NAMALWA (cell line): ENCODE results near the gene NUDT14.

Experiments
- DNase-seq: peaks from one replicate; pipeline ENCODE4 v3.0.0-alpha.2; 2015; ENCODE audit warnings: low spot score

NUDT14 gene

DNA sequence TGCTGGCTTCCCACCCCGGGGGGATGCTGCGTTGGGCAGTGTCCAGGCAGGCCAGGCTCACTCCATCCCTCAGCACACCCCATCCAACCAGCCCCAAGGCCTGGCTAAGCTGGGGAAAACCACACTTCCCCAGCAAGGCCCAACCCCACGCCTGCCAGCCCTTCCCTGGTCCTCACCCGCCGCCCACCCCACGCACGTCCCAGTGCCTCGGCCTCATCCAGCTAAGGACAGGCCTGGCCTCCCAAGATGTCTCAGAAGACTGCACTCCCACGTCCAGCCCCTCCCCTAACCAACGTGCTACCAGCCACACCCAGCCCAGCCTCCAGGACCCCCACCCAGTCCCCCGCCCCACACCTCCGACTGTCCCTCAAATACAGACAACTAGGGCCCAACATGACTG, 22.3 kb downstream of the NUDT14 start:
- no peak for DNase-seq

DNA sequence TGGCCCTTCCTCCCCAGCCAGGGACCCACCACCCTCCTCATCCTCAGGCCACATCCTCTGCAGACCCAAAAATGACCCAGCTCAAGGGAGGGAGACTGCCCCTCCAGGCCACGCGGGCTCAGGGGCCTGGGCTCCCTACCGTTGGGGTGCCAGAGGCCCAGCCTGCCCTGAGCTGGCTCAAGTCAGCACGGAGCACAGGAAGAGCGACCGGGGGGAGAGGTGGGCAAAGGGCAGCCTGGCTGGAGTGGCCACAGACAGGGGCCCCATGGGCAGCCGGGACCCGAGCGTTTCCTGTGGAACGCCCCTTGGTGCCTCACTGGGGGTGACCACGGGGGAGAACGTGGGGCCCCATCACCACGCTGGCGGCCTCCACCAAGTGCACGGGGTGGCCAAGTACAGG, 23.2 kb downstream of the NUDT14 start:
- DNase-seq = no peak

DNA sequence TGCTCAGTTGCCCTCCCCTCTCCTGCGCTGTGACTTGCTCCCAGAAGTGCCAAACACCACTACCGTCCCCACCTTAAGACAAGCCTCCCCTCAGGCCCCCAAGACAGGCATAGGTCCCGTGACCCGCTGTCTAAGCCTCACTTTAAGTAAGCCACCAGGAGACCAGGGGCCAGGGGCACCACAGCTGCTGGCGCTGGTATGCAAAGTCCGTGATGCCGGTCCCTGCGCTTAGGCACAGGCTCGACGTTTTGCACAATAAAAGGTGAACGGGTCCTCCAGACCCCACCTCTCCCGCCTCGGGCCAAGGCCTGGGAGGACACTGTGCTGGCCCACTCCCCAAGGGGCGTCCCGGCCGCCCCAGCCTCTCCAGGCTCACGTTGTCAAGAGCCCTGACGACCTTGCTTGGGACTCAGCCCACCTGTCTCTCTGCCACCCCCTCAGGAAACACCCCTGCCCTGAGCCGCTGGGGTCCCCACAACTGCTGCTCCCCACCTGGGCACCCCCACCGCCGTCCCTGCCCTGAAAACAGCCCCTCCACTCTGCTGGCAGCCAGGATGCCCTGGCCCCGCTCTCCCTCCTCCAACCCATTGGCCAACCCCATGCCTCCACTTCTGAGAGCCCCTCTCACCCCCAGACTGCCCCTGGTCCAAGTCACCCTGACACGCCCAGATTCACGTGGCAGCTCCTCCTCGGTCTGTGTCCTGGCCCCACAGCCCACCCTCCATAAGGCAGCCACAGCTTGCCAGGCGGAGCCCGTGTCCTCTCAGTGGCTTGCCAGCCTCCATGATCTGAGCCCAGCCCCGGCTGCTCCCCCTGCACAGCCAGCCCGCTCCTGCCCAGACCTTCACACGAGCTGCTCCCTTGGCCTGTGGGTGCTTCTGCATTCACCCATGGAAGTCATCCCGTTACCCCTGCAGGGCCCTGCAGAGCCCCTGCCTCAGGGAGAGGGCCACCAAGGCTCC, 24.4 kb downstream of the NUDT14 start:
- no peak for DNase-seq

DNA sequence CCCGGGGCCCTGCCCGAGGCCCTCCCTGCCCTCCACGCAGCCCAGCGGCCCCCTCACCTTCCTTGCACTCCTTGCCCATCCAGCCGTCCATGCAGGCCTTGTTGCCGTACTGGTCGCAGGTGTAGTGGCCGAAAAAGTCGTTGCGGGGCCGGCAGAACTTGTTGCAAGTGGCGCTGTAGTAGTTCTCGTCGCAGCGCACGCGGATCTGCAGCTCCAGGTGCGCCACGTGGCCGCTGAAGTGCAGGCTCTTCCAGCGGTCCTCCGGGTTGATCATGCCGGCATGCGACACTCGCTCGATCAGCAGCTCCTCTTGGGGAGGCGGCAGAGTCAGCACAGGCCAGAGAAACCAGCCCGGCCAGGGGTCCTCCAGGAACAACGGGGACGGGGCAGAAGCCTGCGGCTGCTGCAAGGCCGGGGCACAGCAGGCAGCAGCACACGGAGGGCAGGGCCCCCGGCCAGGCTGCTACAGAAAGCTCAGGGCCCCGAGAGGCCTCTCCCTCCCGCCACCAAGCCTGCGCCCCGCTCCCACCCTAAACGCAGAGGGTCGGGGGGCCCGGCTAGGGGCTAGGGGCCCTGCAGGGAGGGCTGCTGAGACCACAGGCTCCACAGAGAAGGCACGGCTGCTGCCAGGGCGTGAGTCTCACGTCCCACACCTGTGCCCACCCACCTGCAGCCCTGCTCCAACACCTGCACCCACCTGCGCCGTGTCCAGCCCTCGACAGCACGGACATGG, 25.3 kb downstream of the NUDT14 start:
- no peak for DNase-seq

DNA sequence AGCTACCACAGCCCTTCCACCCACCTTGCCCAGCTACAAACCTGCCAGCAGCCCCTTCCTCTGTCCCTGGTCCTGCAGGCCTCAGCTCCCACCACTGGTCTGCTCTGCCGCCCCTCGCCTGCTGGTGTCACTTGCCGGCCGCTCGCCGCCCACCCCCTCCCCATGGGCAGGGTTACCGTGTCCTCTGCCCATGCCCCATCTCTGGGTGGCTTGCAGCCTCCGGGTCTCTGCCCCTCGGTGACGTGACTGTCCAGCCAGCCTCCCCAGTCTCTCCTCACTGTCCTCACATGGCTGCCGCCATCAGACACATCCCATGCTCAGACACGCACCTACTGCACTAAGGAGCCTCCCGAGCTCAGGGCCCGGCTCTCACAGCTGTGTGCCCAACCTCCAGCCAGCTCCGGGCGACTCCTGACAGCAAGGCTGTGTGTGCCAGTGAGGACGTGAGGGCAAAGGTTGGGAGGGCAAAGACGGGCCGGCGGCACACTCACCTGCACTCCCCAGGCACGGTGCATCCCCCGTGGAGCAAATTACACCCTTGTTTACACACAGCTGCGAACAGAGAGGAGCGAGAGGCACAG, 26.0 kb downstream of the NUDT14 start:
- no peak for DNase-seq

DNA sequence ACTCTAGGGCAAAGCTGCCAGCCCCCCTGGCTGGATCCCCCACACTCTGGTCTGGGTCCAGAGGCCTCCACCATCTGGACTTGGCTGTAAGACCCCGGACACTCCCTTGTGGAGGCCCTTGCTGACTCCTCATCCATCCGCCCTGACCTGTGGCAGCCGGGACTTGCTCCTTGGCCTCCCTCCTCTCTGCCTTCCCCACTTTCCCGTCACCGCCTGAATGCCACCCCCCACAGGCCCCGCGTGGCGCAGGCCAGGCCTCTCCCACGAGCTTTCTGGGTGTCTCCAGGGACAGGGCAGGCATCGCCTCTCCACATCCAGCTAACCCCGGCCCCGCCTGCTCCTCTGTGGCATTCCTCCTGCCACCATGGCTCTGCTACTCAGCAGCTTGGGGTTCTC, 26.6 kb downstream of the NUDT14 start:
- no peak for DNase-seq

DNA sequence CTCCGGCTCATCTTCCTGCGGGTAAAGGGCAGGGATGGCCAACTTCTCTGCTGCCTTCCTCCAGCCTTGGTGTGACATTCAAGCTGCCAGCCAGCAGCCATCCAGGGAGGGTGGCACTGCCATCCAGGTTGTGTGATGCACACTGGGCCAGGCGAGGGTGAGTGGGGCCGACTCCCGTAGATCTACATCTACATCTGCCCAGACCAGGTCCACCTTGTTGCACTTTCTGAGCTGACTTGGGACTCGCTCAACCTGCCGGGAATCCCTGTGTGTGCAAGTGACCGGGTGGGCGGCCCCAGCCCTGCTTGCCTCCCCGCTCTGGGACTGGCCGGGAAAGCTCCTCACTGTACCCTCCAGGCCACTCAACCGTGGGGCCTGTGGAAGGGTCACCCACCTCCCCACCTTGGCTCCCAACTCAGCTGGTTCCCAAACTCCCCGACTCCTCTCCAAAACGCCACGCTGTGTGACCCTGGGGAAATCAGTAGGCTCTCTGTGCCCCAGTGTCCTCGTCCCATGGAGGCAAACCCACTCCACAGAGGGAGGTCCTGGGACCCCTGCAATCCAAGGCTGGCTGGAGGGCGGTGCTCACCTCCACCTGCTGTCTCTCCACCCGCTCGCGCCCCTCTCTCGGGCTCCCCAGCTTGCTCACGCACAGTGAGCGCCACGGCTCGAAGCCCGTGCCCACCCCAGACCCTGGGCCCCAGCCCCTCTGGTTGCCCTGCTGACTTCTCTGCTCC, 27.2 kb downstream of the NUDT14 start:
- no peak for DNase-seq

DNA sequence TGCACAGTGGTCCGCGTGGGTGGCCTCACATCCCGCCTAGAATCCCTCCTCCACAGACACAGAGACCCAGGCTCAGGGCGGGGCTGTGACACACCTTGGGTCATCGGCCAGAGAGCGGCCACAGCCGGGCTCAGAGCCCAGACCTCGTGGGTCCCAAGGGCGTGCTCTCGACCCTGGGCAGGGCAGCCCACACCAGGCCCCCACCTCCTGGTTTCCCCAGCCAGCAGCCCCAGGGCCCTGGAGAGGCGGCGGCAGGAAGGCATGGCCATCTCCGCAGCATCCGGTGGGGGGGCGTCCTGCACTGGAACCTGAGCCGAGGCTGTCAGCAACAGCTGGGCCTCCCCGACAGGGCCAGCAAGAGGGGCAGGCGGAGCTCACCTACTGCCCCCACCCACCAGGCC, 27.8 kb downstream of the NUDT14 start:
- DNase-seq = no peak

DNA sequence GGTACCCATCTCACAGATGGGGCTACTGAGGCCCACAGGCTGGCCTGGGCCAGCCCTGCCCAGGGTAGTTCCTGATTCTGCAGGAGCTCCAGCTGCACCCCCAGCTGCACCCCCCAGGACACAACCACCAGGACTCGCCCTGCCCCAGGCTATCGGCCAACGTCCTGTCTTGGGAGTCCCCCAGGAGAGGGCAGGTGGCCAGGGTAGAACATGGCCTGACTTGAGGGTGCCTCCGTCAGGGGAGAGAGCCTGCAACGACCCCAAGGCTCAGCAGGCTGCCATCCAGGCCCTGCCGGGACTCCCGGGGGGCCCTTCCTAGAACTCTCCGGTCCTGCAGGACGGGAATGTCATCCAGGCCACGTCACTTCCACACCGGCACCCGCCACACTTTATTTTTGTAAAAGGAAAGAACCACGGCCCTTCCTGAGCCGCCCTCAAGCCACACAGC, 28.3 kb downstream of the NUDT14 start:
- DNase-seq = no peak

DNA sequence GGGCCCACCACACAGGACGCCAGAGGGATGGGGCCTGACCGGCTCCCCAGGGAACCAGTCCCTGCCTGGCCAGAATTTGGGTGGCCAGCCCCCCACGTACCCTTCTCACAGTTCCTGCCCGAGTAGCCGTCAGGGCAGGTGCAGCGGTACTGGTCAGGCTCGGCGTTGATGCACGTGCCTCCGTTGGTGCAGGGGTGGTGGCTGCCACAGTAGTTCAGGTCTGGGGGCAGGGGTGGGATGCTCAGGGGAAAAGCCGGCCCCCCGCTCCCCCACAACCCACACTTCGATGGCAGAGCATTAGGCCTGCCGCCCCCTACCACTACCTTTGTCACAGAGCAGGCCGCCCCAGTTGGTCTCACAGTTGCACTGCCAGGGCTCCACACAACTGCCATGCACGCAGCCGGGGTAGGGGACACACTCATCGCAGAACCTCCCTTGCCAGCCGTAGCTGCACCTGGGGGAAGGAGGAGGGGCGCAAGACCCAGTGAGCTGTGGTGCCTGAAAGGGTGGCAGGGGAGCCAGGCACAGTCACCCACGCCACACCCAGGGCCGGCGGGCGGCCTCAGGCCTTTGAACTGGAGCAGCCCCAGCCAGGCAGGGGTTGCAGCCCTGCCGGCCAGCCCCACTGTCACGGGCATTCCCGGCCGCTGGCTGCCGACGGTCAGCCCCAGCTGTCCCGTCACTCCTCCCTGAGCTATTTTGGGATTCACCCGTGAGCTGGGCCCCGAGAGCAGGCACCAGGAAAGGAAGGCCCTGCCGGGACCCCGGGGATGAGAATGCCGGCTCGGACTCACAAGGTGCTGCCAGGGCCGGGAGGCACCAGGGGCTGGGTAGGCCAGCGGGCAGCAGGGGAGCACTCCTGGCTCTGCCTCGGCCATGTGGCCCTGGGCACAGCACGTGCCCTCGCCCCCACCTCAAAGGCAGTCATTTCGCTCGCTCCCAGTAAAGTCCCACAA, 29.0 kb downstream of the NUDT14 start:
- DNase-seq = peak; percentile 33

DNA sequence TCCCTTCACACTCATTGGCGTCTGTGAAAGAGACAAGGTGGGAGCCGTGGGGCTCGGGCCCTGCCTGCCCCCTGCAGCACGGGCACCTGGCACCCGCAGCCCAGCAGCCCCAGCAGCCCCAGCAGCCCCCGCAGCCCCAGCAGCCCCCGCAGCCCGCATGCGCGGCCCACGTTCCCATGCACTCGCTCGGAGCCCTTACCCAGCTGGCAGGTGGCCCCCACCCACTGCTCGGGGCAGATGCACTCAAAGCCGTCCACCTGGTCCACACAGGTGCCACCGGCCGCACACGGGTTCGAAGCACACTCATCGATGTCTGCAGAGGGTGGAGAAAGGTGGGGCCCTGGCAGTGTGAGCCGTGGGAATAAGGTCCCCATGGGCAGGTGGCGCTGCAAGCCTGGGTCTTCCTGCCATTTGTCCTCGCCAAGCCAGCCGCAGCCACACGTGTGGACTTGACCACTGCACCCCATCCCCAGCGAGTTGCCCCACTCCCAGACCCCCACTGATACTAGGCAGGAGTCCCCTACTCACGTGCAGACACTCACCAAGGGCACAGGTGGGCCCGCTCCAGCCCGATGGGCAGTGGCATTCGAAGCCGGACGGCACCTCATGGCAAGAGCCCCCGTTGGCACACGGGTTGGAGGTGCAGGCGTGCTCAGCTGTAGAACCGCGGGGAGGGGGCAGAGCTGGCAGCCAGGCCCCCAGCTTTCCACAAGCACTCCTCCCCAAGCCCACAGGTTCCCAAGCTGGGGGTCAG, 29.9 kb downstream of the NUDT14 start:
- DNase-seq = no peak

DNA sequence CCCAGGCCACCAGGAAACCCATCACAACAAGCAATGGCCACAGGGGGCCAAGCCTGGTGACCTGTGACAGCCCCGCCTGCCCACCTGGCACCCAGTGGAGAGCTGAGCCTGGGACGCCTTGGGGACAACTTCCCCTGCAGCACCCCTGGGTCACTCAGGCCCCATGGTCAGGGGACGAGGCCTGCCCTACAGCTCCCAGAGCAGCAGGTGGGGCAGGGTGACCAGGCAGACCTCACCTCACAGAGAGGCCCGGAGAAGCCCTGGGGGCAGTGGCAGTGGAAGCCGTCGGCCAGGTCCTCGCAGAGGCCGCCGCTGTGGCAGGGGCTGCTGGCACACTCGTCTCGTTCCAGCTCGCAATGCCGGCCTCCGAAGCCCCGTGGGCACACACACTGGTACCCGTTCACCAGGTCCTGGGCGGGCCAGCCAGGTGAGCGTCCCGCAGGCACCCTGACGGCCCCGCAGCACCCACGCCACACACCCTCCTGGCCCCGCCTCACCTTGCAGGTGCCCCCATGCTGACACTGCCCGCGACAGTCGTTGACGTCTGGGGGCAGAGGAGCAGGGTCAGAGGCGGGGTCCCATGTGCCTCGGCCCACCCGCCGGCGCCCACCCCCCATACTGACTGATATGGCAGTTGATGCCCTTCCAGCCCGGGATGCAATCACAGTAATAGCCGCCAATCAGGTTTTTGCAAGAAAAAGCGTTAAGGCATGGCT, 30.6 kb downstream of the NUDT14 start:
- no peak for DNase-seq

DNA sequence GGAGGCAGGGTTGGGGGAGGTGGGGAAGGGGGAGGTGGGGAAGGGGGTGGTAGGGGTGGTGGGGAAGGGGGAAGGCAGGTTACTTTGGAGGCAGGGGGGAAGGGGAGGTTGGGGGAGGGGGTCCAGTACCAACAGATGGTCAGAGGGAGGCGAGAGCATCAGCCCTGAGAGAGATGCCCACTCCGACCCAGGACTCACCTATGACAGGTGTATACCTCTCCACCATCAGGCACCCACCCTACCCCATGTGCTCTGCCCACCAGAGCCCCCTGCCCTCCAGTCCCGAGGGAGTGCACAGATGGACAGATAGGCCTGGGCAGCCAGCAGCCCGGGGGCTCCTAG, 31.1 kb downstream of the NUDT14 start:
- no peak for DNase-seq

DNA sequence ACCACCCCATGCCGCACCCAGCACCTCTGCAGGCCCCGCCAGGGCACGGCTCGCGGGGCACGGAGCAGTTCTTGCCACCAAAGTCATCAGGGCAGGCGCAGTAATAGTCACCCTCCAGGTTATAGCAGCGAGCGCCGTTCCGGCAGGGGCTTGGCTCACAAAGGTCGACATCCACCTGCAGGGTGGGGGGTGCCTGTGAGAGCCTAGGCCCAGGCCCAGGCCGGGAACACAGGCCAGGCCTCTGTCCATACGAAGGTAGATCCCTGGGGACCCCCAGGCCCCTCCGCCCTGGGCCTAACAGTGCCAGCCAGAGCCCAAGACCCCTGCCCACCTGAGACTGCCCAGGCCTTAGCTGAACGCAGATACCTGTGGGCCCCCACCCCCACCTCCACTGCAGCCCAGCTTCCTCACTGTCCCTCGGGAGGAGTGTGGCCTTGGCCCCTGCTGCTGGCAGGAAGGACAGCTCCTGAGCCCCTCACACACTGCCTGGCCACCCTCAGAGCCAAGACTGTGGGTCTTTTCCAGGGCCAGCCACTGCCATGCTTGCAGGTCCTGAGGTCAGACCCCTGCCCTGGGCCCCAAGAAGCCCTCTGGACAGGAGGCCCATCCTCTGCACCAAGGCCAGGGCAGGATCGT, 31.8 kb downstream of the NUDT14 start:
- DNase-seq = no peak

DNA sequence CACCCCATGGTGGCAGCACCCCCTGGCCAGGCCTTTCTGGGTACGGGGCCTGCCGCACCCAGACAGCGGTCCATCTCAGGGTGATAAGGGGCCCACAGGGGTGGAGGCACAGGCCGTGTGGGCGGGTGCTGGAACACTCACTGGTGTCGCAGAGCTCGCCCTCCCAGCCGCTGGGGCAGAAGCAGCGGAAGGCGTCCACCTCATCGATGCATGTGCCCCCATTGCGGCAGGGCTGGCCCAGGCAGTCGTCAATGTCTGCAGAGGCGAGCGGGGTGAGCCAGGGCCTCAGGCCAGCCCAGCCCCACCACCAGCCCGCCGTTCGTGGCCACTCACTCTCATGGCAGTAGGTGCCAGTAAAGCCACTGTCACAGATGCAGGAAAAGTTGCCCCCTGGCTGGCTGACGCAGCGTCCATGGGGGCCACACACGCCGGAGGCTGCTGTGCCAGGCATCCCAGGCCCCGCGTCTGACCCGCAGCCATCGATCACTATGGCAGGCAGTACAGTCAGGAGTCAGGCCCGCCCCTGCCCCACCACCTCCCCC, 32.4 kb downstream of the NUDT14 start:
- DNase-seq = no peak

DNA sequence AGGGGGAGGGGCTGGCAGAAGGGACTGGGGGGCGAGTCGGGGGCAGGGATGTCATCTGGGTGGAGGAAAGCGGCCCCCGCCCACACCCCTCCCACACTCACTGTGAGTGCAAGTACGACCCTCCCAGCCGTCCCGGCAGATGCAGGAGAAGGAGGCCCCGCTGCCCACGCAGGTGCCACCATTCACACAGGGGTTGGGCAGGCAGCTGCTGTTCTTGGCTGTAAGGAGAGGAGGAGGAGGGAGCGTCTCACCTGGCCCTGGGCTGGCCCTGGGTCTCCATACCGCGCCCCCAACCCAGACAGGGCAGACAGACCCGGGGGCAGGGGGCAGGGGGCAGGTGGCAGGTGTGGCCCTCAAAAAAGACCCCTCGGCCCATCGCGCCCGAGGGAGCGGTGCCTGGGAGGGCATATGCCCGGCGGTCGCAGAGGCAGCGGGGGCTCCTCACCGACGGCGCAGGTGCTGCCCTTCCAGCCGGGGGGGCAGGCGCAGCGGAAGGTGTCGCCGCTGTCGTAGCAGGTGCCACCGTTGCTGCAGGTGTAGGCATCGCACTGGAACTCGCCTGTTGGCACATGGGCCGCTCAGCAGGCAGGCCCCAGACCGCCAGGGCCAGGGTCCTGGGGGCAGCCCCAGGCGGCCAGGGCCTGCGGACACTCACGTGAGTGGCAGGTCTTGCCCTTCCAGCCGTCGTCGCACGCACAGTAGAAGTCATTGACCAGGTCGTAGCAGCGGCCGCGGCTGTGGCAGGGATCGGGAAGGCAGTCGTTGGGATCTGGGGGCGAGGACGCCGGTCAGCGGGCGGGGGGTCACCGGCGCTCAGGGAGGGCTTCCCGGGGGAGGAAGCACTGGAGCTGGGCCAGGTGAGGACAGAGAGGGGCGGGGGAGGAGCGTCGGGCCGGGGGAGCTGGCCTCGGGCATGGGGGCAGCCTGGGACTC, 33.2 kb downstream of the NUDT14 start:
- DNase-seq = no peak

DNA sequence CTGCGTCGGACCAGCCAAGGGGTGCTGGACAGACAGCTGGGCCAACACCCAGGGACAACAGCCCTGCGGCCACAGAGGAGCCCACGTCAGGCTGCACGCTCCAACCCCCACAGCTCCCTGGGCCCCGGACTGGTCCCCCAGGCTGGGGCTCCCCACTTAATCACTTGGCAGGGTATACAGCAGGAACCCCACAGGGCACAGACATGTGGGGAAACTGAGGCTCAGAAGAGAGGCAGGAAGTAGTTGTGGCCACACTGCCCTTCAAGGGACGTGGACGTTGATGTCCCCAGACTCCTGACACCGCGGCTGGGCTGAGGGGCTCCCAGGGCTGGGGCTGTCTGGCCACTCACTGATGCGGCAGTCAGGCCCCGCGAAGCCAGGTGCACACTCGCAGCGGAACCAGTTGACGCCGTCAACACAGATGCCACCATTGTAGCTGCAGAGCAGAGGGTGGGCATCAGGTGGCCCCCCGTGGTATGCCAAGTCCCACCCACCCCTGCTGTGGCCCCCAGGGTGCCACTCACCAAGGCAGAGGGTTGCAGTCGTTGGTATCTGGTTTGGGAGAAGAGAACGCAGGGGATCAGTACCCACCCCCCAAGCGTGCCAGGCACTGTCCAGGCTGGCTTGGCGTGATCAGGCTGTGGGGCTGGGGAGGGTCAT, 34.0 kb downstream of the NUDT14 start:
- DNase-seq = no peak
